Osteocyte (in vitro differentiated cells): Measurements from ENCODE around the gene RFX8. TPM values are rescaled to one million over a fixed set of nuclear protein-coding genes. Genes with fewer than 3 reads are reported as not detected.

Experiments used
- DNase-seq: peaks from one replicate; pipeline ENCODE4 v3.0.0; 2021; ENCODE audit warnings: mixed read lengths; ENCODE audit not compliant: unreplicated experiment; ENCODE audit errors: extremely low spot score
- H3K27ac Mint-ChIP-seq: one replicate; pipeline ENCODE4 v1.8.0; 2021; ENCODE audit warnings: mild to moderate bottlenecking, mixed read lengths; ENCODE audit not compliant: unreplicated experiment
- H3K27me3 Mint-ChIP-seq: one replicate; pipeline ENCODE4 v1.8.0; 2021; ENCODE audit warnings: mixed read lengths; ENCODE audit not compliant: unreplicated experiment
- H3K36me3 Mint-ChIP-seq: one replicate; pipeline ENCODE4 v1.8.0; 2021; ENCODE audit warnings: mixed read lengths; ENCODE audit not compliant: unreplicated experiment
- H3K4me1 Mint-ChIP-seq: one replicate; pipeline ENCODE4 v1.8.0; 2021; ENCODE audit warnings: mixed read lengths; ENCODE audit not compliant: unreplicated experiment
- H3K4me3 Mint-ChIP-seq: one replicate; pipeline ENCODE4 v1.8.0; 2021; ENCODE audit warnings: mild to moderate bottlenecking, moderate library complexity, mixed read lengths; ENCODE audit not compliant: unreplicated experiment
- H3K9me3 Mint-ChIP-seq: one replicate; pipeline ENCODE4 v1.8.0; 2021; ENCODE audit warnings: mixed read lengths; ENCODE audit not compliant: unreplicated experiment
- total RNA-seq: library from RNA; stranded (reverse); gene quantifications from 2 replicates; pipeline ENCODE4 v1.2.1, GENCODE V29; 2021
- TF ChIP-seq, protein P1 (sequence below): fragments of 200-600 bp; sonication (generic); IDR thresholded peaks from 2 replicates; pipeline ENCODE4 v1.5.0; 2021; ENCODE audit warnings: antibody characterized with exemption, mild to moderate bottlenecking, moderate library complexity

Gene RFX8
- total RNA-seq, 1 donor from 2014 or later, result not detected

DNA sequence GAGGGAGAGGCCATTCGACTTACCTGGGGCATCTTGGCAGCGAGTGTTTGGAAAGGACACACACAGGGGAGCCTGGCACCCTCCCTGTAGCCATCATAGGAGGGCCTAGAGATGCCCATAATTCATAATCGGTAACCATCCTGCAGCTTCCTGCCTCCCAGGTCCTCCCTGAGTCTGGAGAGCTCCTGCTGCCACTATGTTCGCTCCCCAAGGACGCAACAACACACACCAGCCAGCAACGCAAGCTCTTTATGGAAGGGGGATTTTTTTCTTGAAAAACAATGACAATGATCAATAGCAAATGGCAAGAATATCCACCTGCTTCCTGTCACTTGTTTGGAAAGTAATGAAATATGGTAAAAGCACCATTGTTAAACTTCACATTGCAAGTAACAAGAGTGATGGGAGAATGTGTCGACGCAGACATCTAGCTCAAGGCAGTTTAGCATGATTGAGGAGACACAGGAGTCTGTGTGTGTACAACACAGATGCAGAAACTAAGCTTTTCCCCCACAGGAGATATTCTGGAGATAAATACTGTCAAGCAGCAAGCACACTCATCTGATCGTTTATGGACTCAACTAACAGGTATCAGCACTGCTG, 62.7 kb downstream of the RFX8 start:
- Mint-ChIP-seq H3K4me3 (no peak overlapping the region), H3K9me3 (peaks cover 8% of the 10 kb centered on the region), H3K27me3 (peaks cover 58% of the 10 kb centered on the region), H3K4me1 (no peaks in the 10 kb centered on the region), H3K36me3 (no peaks in the 10 kb centered on the region), H3K27ac (no peak overlapping the region)
- no peak for DNase-seq
- TF ChIP-seq, protein P1, sequence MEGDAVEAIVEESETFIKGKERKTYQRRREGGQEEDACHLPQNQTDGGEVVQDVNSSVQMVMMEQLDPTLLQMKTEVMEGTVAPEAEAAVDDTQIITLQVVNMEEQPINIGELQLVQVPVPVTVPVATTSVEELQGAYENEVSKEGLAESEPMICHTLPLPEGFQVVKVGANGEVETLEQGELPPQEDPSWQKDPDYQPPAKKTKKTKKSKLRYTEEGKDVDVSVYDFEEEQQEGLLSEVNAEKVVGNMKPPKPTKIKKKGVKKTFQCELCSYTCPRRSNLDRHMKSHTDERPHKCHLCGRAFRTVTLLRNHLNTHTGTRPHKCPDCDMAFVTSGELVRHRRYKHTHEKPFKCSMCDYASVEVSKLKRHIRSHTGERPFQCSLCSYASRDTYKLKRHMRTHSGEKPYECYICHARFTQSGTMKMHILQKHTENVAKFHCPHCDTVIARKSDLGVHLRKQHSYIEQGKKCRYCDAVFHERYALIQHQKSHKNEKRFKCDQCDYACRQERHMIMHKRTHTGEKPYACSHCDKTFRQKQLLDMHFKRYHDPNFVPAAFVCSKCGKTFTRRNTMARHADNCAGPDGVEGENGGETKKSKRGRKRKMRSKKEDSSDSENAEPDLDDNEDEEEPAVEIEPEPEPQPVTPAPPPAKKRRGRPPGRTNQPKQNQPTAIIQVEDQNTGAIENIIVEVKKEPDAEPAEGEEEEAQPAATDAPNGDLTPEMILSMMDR, result no peak

DNA sequence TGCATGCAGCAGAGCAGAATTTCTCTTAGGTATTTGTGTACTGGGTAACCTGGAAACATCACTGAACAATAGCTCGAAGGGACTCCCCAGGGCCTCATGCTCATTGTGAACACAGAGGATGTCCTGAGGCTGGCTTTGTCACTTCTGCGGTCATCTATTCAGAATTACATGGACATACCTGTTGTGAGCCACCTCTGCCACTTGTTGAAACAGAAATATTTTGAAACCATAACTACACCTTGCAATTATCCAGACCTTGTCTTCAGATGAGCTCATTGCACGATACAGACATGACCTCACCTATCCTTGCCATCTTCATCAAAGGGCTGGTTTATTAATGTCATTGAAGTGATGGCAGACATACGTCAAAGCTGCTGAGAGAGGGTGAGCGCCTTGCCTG, 64.2 kb downstream of the RFX8 start:
- H3K4me3 Mint-ChIP-seq, result no peak overlapping the region
- H3K27me3 Mint-ChIP-seq, result peaks cover 52% of the 10 kb centered on the region
- TF ChIP-seq, protein P1, result no peak
- no peaks in the 10 kb centered on the region for H3K36me3 Mint-ChIP-seq
- H3K4me1 Mint-ChIP-seq, result no peaks in the 10 kb centered on the region
- peaks cover 8% of the 10 kb centered on the region for H3K9me3 Mint-ChIP-seq
- H3K27ac Mint-ChIP-seq, result no peak overlapping the region
- no peak for DNase-seq

DNA sequence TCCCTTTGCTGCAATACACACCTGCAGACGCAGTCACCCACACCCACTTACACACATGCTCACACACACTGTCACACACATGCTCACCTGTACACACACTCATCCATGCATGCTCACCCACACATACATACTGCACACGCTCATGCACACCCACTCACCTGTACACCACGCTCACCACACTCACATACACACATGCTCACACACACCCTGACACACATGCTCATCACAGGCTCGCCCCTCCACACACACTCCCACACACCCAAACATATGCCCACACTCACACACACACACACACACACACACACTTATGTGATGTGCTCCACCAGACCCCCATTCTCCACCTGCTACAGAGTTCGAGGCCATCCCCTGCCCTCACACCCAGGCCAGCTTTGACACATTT, 64.8 kb downstream of the RFX8 start:
- peaks cover 51% of the 10 kb centered on the region for H3K27me3 Mint-ChIP-seq
- H3K4me1 Mint-ChIP-seq, result no peaks in the 10 kb centered on the region
- TF ChIP-seq, protein P1, result no peak
- H3K9me3 Mint-ChIP-seq, result peaks cover 4% of the 10 kb centered on the region
- H3K4me3 Mint-ChIP-seq, result no peak overlapping the region
- DNase-seq, result no peak
- no peak overlapping the region for H3K27ac Mint-ChIP-seq
- no peaks in the 10 kb centered on the region for H3K36me3 Mint-ChIP-seq

DNA sequence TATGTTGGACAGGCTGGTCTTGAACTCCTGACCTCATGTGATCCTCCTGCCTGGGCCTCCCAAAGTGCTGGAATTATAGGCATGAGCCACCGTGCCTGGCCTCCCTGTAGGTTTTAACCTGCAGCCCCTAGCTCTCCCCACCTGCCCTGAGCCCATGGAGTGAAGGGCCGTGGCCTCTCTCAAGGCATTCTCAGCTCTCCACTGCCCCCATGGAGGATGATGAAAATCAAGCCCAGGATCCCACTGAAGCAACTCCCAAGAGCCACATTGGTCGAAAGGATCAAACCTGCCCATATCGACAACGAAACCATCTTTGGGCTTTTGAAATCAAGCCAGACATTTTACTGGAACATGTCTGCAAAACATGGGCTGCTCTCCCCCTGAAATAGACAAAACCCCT, 65.2 kb downstream of the RFX8 start:
- no peaks in the 10 kb centered on the region for H3K4me1 Mint-ChIP-seq
- H3K27me3 Mint-ChIP-seq, result peaks cover 52% of the 10 kb centered on the region
- H3K4me3 Mint-ChIP-seq, result no peak overlapping the region
- no peak overlapping the region for H3K27ac Mint-ChIP-seq
- no peaks in the 10 kb centered on the region for H3K36me3 Mint-ChIP-seq
- H3K9me3 Mint-ChIP-seq, result no peaks in the 10 kb centered on the region
- TF ChIP-seq, protein P1, result no peak
- DNase-seq, result no peak

DNA sequence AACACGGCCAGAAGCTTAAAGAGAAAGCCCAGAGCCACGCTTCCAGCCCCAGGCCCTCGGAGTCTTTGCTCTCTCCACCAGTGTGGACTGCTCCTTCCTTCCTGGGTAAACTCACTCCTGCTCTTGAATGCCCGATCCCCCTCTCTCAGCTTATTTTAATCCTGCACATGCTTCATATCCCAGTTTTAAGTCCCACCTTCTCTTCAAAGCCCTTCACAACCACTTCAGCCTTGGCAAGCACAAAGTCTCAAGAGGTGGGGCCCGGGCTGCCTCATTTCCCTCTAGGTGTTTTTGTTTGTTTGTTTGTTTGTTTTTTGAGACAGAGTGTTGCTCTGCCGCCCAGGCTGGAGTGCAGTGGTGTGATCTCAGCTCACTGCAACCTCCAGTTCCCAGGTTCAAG, 66.0 kb downstream of the RFX8 start:
- TF ChIP-seq, protein P1, result no peak
- H3K36me3 Mint-ChIP-seq, result no peaks in the 10 kb centered on the region
- H3K4me3 Mint-ChIP-seq, result no peak overlapping the region
- no peaks in the 10 kb centered on the region for H3K9me3 Mint-ChIP-seq
- H3K27me3 Mint-ChIP-seq, result peaks cover 52% of the 10 kb centered on the region
- H3K27ac Mint-ChIP-seq, result no peak overlapping the region
- no peak for DNase-seq
- H3K4me1 Mint-ChIP-seq, result no peaks in the 10 kb centered on the region
